Glutamatergic neuron (in vitro differentiated cells): ENCODE results near the gene SLIT3. TPM values are rescaled to one million over a fixed set of nuclear protein-coding genes. Genes with fewer than 3 reads are reported as not detected.

Source experiments
- DNase-seq: peaks from one replicate; pipeline ENCODE4 v3.0.0; 2022
- H3K27ac Mint-ChIP-seq: one replicate; pipeline ENCODE4 v1.8.0; 2020; ENCODE audit warnings: mild to moderate bottlenecking, mixed read lengths, inconsistent platforms; ENCODE audit not compliant: unreplicated experiment
- H3K27me3 Mint-ChIP-seq: one replicate; pipeline ENCODE4 v1.8.0; 2020; ENCODE audit warnings: mild to moderate bottlenecking, moderate library complexity, mixed read lengths, inconsistent platforms; ENCODE audit not compliant: unreplicated experiment
- H3K36me3 Mint-ChIP-seq: one replicate; pipeline ENCODE4 v1.8.0; 2020; ENCODE audit warnings: mild to moderate bottlenecking, mixed read lengths, inconsistent platforms; ENCODE audit not compliant: unreplicated experiment
- H3K4me1 Mint-ChIP-seq: one replicate; pipeline ENCODE4 v1.8.0; 2020; ENCODE audit warnings: mild to moderate bottlenecking, low read depth, mixed read lengths, inconsistent platforms; ENCODE audit not compliant: unreplicated experiment
- H3K4me3 Mint-ChIP-seq: one replicate; pipeline ENCODE4 v1.8.0; 2020; ENCODE audit warnings: mild to moderate bottlenecking, mixed read lengths, inconsistent platforms; ENCODE audit not compliant: unreplicated experiment
- H3K9me3 Mint-ChIP-seq: one replicate; pipeline ENCODE4 v1.8.0; 2020; ENCODE audit warnings: mild to moderate bottlenecking, moderate library complexity, mixed read lengths, inconsistent platforms; ENCODE audit not compliant: unreplicated experiment
- CTCF ChIP-seq: fragments of 200-600 bp; sonication (generic); IDR thresholded peaks from one replicate; pipeline ENCODE4 v1.5.0; 2021; ENCODE audit not compliant: partially characterized antibody, unreplicated experiment
- total RNA-seq: library from RNA; stranded (reverse); fragmentation: NEBNext Ultra II Directional; extraction: Animal tissue kit (Norgen Biotek cat#: 25700); gene quantifications from one replicate; pipeline ENCODE4 v1.2.1, GENCODE V29; 2021; ENCODE audit not compliant: unreplicated experiment

SLIT3 gene
- total RNA-seq, 1 donor from 2014 or later, result 11.5 TPM

DNA sequence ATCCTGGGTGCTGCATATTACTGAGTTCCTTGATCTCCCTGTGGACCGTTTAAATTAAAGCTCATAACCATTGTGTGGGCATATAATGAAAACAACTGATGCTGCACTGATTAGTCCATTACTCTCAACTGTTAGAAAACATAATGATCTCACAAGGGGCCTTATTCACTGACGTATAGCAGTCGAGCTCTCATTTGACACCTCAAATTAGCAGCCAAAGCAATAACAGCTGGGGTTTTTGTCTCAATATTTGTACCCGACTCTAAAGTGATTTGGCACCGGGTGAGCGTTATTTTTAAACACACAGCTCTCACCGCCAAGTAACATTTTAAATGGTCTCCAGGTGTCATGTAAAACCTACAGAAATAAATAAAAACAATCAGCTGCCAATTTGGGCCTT, 469.6 kb downstream of the SLIT3 start:
- H3K9me3 Mint-ChIP-seq, result no peaks in the 10 kb centered on the region
- no peak overlapping the region for H3K27ac Mint-ChIP-seq
- DNase-seq, result no peak
- peaks cover 4% of the 10 kb centered on the region for H3K27me3 Mint-ChIP-seq
- H3K4me3 Mint-ChIP-seq, result no peak overlapping the region
- H3K36me3 Mint-ChIP-seq, result no peaks in the 10 kb centered on the region
- TF ChIP-seq CTCF, result no peak
- H3K4me1 Mint-ChIP-seq, result peaks cover 24% of the 10 kb centered on the region

DNA sequence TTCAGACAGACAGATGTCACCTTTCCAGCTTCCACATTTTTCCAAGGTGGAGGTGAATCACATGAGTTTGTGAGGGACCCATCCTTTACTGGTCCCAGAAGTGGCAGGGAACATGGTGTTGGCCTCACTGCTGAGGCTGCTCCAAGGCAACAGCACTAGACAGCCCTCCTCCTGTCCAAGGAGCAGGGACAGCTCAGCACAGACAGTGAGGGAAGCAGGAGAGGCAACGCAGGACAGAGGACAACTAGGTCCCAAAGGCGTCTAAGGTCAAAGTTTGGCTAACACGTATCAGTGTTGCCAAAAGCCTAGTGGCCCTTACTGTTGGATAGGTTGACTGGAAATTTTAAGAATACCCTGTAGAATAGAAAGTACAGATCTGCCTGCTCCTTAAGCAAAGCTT, 470.1 kb downstream of the SLIT3 start:
- Mint-ChIP-seq H3K4me3 (no peak overlapping the region), H3K27ac (peak overlapping the region; percentile 57), H3K9me3 (no peaks in the 10 kb centered on the region), H3K36me3 (no peaks in the 10 kb centered on the region), H3K4me1 (peaks cover 24% of the 10 kb centered on the region), H3K27me3 (peaks cover 4% of the 10 kb centered on the region)
- DNase-seq, result no peak
- no peak for TF ChIP-seq CTCF

DNA sequence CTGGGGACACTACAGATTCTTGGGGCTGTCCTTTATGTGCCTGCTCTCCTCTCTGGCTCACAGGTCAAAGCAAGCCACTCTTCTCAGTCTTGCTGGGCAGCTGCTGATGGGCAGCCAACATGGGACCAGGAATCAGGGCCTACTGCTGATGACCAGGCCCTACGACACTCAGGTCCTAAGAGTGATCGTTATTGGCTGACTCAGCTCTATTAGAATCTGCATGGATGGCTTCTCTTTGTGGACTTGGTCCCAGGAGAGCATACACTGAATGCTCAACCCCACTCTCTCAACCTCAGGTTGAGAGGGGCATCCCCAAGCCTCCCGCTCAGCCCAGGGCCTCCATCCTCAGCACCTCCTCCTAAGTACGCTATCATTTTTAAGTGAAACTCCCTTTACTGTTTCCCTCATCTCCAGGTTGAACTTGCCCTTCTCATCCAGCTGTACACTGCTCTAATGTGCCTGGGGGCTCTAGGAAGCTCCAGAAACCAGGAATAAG, 471.0 kb downstream of the SLIT3 start:
- H3K27me3 Mint-ChIP-seq, result peaks cover 4% of the 10 kb centered on the region
- no peak for TF ChIP-seq CTCF
- H3K27ac Mint-ChIP-seq, result no peak overlapping the region
- H3K4me3 Mint-ChIP-seq, result no peak overlapping the region
- peaks cover 24% of the 10 kb centered on the region for H3K4me1 Mint-ChIP-seq
- H3K9me3 Mint-ChIP-seq, result no peaks in the 10 kb centered on the region
- H3K36me3 Mint-ChIP-seq, result peaks cover 1% of the 10 kb centered on the region
- no peak for DNase-seq

DNA sequence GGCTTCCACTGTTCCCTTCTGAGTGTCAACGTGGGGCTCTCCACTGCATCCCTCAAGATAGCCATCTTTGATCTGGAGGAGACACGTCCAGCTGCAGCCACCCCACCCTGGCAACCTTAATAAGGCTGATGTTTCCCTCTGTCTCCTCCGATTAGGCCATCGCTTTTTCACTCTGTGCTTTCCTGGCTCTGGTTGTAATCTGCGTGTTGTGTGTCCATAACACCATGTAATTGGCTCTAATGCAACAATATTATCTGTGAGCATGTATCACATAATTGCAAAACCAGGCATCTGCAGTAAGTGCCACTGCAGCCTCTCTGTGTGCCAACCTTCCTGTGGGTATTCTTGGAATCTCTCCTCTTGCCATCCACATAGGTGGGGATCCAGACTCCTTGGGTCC, 471.9 kb downstream of the SLIT3 start:
- peaks cover 24% of the 10 kb centered on the region for H3K4me1 Mint-ChIP-seq
- no peak overlapping the region for H3K27ac Mint-ChIP-seq
- no peak for TF ChIP-seq CTCF
- peaks cover 4% of the 10 kb centered on the region for H3K27me3 Mint-ChIP-seq
- no peak for DNase-seq
- H3K9me3 Mint-ChIP-seq, result no peaks in the 10 kb centered on the region
- peaks cover 4% of the 10 kb centered on the region for H3K36me3 Mint-ChIP-seq
- no peak overlapping the region for H3K4me3 Mint-ChIP-seq

GRCh38 chr5:168827636-168828035, 473.3 kb downstream of the SLIT3 start:
- no peak overlapping the region for H3K27ac Mint-ChIP-seq
- peaks cover 12% of the 10 kb centered on the region for H3K36me3 Mint-ChIP-seq
- no peak for DNase-seq
- TF ChIP-seq CTCF, result no peak
- H3K9me3 Mint-ChIP-seq, result no peaks in the 10 kb centered on the region
- no peak overlapping the region for H3K4me3 Mint-ChIP-seq
- peaks cover 23% of the 10 kb centered on the region for H3K4me1 Mint-ChIP-seq
- H3K27me3 Mint-ChIP-seq, result peaks cover 4% of the 10 kb centered on the region
